NCI-H2029 (cell line): Measurements from ENCODE around the gene INCA1.
A peak's percentile ranks its signal among the peaks of the same experiment; 100 is the strongest.
"Not testable (repeated sequence)": the region's sequence is repeated elsewhere in the genome, so short reads cannot be mapped to it uniquely, and the experiment has no call there.

ENCODE experiments used
- DNase-seq: peaks from one replicate; lab custom pipeline; 2025; lab: John Stamatoyannopoulos, UW

Gene INCA1

GRCh38 chr17:4997302-4998026, at the start of gene INCA1, which contains the start of gene KIF1C:
TSS of gene INCA1 (minus strand) at chr17:4997522. CDS start at chr17:4994437, 3,085 bp downstream.
TSS of gene KIF1C (plus strand) at chr17:4997950. CDS start at chr17:5000247, 2,297 bp downstream.
- peak; percentile 50 for DNase-seq

- no peak for DNase-seq
Measured at GRCh38 chr17:5045496-5045895, 48.2 kb upstream of the INCA1 start.

- no peak for DNase-seq
Measured at GRCh38 chr17:5044630-5045029, 47.3 kb upstream of the INCA1 start.

GRCh38 chr17:5043524-5043923, 46.2 kb upstream of the INCA1 start:
- DNase-seq: no peak

- no peak for DNase-seq
Measured at GRCh38 chr17:5042157-5043022, 45.1 kb upstream of the INCA1 start.

- no peak for DNase-seq
Measured at GRCh38 chr17:5035315-5035714, 38.0 kb upstream of the INCA1 start, which contains the start of gene SLC52A1. TSS of gene SLC52A1 (minus strand) at chr17:5035426. CDS start at chr17:5034606, 820 bp downstream.

GRCh38 chr17:5034651-5035050, 37.3 kb upstream of the INCA1 start:
- DNase-seq: no peak

- no peak for DNase-seq
Measured at GRCh38 chr17:5034063-5034462, 36.7 kb upstream of the INCA1 start.

GRCh38 chr17:5033352-5034015, 36.2 kb upstream of the INCA1 start:
- no peak for DNase-seq

- DNase-seq: no peak
Measured at GRCh38 chr17:5032865-5033264, 35.5 kb upstream of the INCA1 start.

- DNase-seq: peak; percentile 5
Measured at GRCh38 chr17:5031365-5032082, 34.2 kb upstream of the INCA1 start.

GRCh38 chr17:5030168-5030567, 32.8 kb upstream of the INCA1 start:
- DNase-seq: not testable (repeated sequence)

GRCh38 chr17:5027916-5028315, 30.6 kb upstream of the INCA1 start:
- no peak for DNase-seq

GRCh38 chr17:5027299-5027698, 30.0 kb upstream of the INCA1 start:
- no peak for DNase-seq

- no peak for DNase-seq
Measured at GRCh38 chr17:5024604-5025003, 27.3 kb upstream of the INCA1 start.

- DNase-seq: no peak
Measured at GRCh38 chr17:5023588-5024147, 26.3 kb upstream of the INCA1 start.

- DNase-seq: no peak
Measured at GRCh38 chr17:5022171-5022711, 24.9 kb upstream of the INCA1 start.

- no peak for DNase-seq
Measured at GRCh38 chr17:5020502-5021023, 23.2 kb upstream of the INCA1 start.

- no peak for DNase-seq
Measured at GRCh38 chr17:5019475-5019956, 22.2 kb upstream of the INCA1 start.

- no peak for DNase-seq
Measured at GRCh38 chr17:5014357-5014756, 17.0 kb upstream of the INCA1 start.

- no peak for DNase-seq
Measured at GRCh38 chr17:5011928-5012327, 14.6 kb upstream of the INCA1 start.
